ENCODE results near the gene NUTM2F. TPM values are rescaled to one million over a fixed set of nuclear protein-coding genes. Genes with fewer than 3 reads are reported as not detected.
"Not testable (repeated sequence)": the region's sequence is repeated elsewhere in the genome, so short reads cannot be mapped to it uniquely, and the experiment has no call there.

Gene NUTM2F
- total RNA-seq, 8 experiments from 2014 or later, result 0.17 to 1.0 (median 0.50) TPM; not detected in 3

GRCh38 chr9:94300470-94301301, 27.8 kb downstream of the NUTM2F start:
- WGBS, 10 experiments, result 71 to 96% (median 93%) methylated on average over 3 to 10 of the region's 20 CpGs; no CpG with 5 or more reads in 2 of the 10 experiments
- H3K27ac ChIP-seq, result no peak overlapping the region
- H3K4me3 ChIP-seq, result no peak overlapping the region
- no peaks in the 10 kb centered on the region for H3K4me1 ChIP-seq (replicated peaks in 1 of 2)
- ATAC-seq (replicated peaks in 6 of 8), result peak in 2 of 8 experiments; percentile 53 to 71
- in situ Hi-C loops (cut with MboI; ENCODE audit: low pct_unique_long_range_greater_than_20kb in 2 of 9, low sequenced_read_pairs in 9 of 9, unreplicated experiment in 9 of 9), result no loop called here

GRCh38 chr9:94298949-94299599, 29.4 kb downstream of the NUTM2F start:
- Histone ChIP-seq H3K4me1 (replicated peaks in 1 of 2) (no peaks in the 10 kb centered on the region), H3K27ac (no peak overlapping the region), H3K4me3 (no peak overlapping the region)
- in situ Hi-C loops (cut with MboI; ENCODE audit: low pct_unique_long_range_greater_than_20kb in 2 of 9, low sequenced_read_pairs in 9 of 9, unreplicated experiment in 9 of 9), result no loop called here
- 71 to 100% (median 89%) methylated on average over 2 to 9 of the region's 9 CpGs for WGBS, 10 experiments
- no peak for ATAC-seq (replicated peaks in 6 of 8)

- no peaks in the 10 kb centered on the region for H3K4me1 ChIP-seq (replicated peaks in 1 of 2)
- no peak for ATAC-seq (replicated peaks in 6 of 8)
- in situ Hi-C loops (cut with MboI; ENCODE audit: low pct_unique_long_range_greater_than_20kb in 2 of 9, low sequenced_read_pairs in 9 of 9, unreplicated experiment in 9 of 9), result no loop called here
- no peak overlapping the region for H3K27ac ChIP-seq
- 80 to 100% (median 96%) methylated on average over 2 of the region's 2 CpGs; no CpG with 5 or more reads in 4 of the 10 experiments for WGBS, 10 experiments
- no peak overlapping the region for H3K4me3 ChIP-seq
These were observed 38.8 kb downstream of the NUTM2F start for GRCh38 chr9:94289691-94290090.

- Histone ChIP-seq H3K4me1 (replicated peaks in 1 of 2) (no peaks in the 10 kb centered on the region), H3K4me3 (no peak overlapping the region), H3K27ac (no peak overlapping the region)
- WGBS, 10 experiments, result 63 to 100% (median 96%) methylated on average over 1 to 7 of the region's 7 CpGs; no CpG with 5 or more reads in 3 of the 10 experiments
- in situ Hi-C loops (cut with MboI; ENCODE audit: low pct_unique_long_range_greater_than_20kb in 2 of 9, low sequenced_read_pairs in 9 of 9, unreplicated experiment in 9 of 9), result no loop called here
- ATAC-seq (replicated peaks in 6 of 8), result no peak
These were observed 40.4 kb downstream of the NUTM2F start for GRCh38 chr9:94287877-94288513.

GRCh38 chr9:94286116-94286515, 42.3 kb downstream of the NUTM2F start:
- Histone ChIP-seq H3K4me1 (replicated peaks in 1 of 2) (no peaks in the 10 kb centered on the region), H3K27ac (no peak overlapping the region), H3K4me3 (no peak overlapping the region)
- ATAC-seq (replicated peaks in 6 of 8), result no peak
- WGBS, 10 experiments, result 80 to 100% (median 100%) methylated on average over 1 to 3 of the region's 3 CpGs
- in situ Hi-C loops (cut with MboI; ENCODE audit: low pct_unique_long_range_greater_than_20kb in 2 of 9, low sequenced_read_pairs in 9 of 9, unreplicated experiment in 9 of 9), result no loop called here

- in situ Hi-C loops (cut with MboI; ENCODE audit: low pct_unique_long_range_greater_than_20kb in 2 of 9, low sequenced_read_pairs in 9 of 9, unreplicated experiment in 9 of 9), result no loop called here
- no peak for ATAC-seq (replicated peaks in 6 of 8)
- no peak overlapping the region for H3K27ac ChIP-seq
- no peaks in the 10 kb centered on the region for H3K4me1 ChIP-seq (replicated peaks in 1 of 2)
- no peak overlapping the region for H3K4me3 ChIP-seq
These were observed 47.3 kb downstream of the NUTM2F start for GRCh38 chr9:94281101-94281500.

GRCh38 chr9:94280409-94280989, 47.9 kb downstream of the NUTM2F start:
- 50 to 100% (median 99%) methylated on average over 1 to 9 of the region's 9 CpGs; no CpG with 5 or more reads in 2 of the 10 experiments for WGBS, 10 experiments
- Histone ChIP-seq H3K4me3 (no peak overlapping the region), H3K4me1 (replicated peaks in 1 of 2) (no peaks in the 10 kb centered on the region), H3K27ac (no peak overlapping the region)
- ATAC-seq (replicated peaks in 6 of 8), result no peak
- in situ Hi-C loops (cut with MboI; ENCODE audit: low pct_unique_long_range_greater_than_20kb in 2 of 9, low sequenced_read_pairs in 9 of 9, unreplicated experiment in 9 of 9), result no loop called here

GRCh38 chr9:94277885-94278536, 50.4 kb downstream of the NUTM2F start:
- no peak for ATAC-seq (replicated peaks in 6 of 8)
- WGBS, 10 experiments, result 86 to 100% (median 100%) methylated on average over 1 to 5 of the region's 6 CpGs
- in situ Hi-C loops (cut with MboI; ENCODE audit: low pct_unique_long_range_greater_than_20kb in 2 of 9, low sequenced_read_pairs in 9 of 9, unreplicated experiment in 9 of 9), result no loop called here
- no peaks in the 10 kb centered on the region for H3K4me1 ChIP-seq (replicated peaks in 1 of 2)
- H3K27ac ChIP-seq, result no peak overlapping the region
- no peak overlapping the region for H3K4me3 ChIP-seq

GRCh38 chr9:94277029-94277428, 51.4 kb downstream of the NUTM2F start:
- H3K4me1 ChIP-seq (replicated peaks in 1 of 2); ATAC-seq (replicated peaks in 6 of 8); in situ Hi-C loops (cut with MboI; ENCODE audit: low pct_unique_long_range_greater_than_20kb in 2 of 9, low sequenced_read_pairs in 9 of 9, unreplicated experiment in 9 of 9); H3K4me3 ChIP-seq; H3K27ac ChIP-seq: not testable (repeated sequence)
- 70 to 100% (median 95%) methylated on average over 1 to 4 of the region's 4 CpGs for WGBS, 10 experiments

GRCh38 chr9:94270009-94270408, 58.4 kb downstream of the NUTM2F start:
- H3K4me1 ChIP-seq (replicated peaks in 1 of 2), result no peaks in the 10 kb centered on the region
- ATAC-seq (replicated peaks in 6 of 8), result no peak
- in situ Hi-C loops (cut with MboI; ENCODE audit: low pct_unique_long_range_greater_than_20kb in 2 of 9, low sequenced_read_pairs in 9 of 9, unreplicated experiment in 9 of 9), result no loop called here
- 83 to 100% (median 100%) methylated on average over 1 of the region's 1 CpG; no CpG with 5 or more reads in 1 of the 10 experiments for WGBS, 10 experiments
- H3K27ac ChIP-seq, result no peak overlapping the region
- no peak overlapping the region for H3K4me3 ChIP-seq

- no peaks in the 10 kb centered on the region for H3K4me1 ChIP-seq (replicated peaks in 1 of 2)
- no peak overlapping the region for H3K4me3 ChIP-seq
- no peak overlapping the region for H3K27ac ChIP-seq
- peak in 2 of 8 experiments; percentile 27 to 48 for ATAC-seq (replicated peaks in 6 of 8)
- in situ Hi-C loops (cut with MboI; ENCODE audit: low pct_unique_long_range_greater_than_20kb in 2 of 9, low sequenced_read_pairs in 9 of 9, unreplicated experiment in 9 of 9), result no loop called here
- 67 to 100% (median 96%) methylated on average over 3 to 6 of the region's 8 CpGs; no CpG with 5 or more reads in 2 of the 10 experiments for WGBS, 10 experiments
These were observed 59.2 kb downstream of the NUTM2F start for GRCh38 chr9:94269264-94269663.

All from motor neuron (in vitro differentiated cells).